Fibroblast of pulmonary artery (primary cell): ENCODE measurements around the gene NR2C2.

ENCODE experiments used
- DNase-seq: peaks from one replicate; pipeline ENCODE4 v3.0.0-alpha.2; 2010; ENCODE audit warnings: low read depth
- H3K4me3 ChIP-seq: replicated peaks from 2 replicates; pipeline ENCODE4 v1.5.1; 2011; ENCODE audit warnings: low read depth, mild to moderate bottlenecking, control low read depth, low read length, moderate library complexity
- TF ChIP-seq, protein P1 (sequence below): IDR thresholded peaks from 2 replicates; pipeline ENCODE4 v1.5.1; 2011; ENCODE audit warnings: mild to moderate bottlenecking, control low read depth, low read length, inconsistent platforms; ENCODE audit errors: missing control alignments

NR2C2 gene

DNA sequence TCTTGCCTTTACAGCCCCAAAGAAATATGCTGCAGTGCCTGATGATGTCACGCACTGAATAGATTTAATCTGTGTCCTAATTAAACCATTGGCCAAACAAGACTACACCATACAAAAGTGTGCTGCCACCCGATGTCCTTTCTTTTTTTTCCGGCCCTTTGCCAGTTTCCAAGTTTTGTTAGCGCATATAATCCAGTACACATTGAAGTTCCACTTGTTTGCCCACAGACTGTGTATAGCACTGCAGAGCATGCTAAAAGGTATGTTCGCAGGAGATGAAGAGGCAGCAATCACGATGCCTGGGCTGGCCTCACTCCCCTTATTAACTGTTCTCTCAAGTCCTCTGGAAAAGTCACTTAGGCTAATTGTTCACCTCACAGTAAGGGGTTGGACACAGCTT, 90.9 kb downstream of the NR2C2 start:
- DNase-seq = no peak
- no peak overlapping the region for H3K4me3 ChIP-seq
- TF ChIP-seq, protein P1, sequence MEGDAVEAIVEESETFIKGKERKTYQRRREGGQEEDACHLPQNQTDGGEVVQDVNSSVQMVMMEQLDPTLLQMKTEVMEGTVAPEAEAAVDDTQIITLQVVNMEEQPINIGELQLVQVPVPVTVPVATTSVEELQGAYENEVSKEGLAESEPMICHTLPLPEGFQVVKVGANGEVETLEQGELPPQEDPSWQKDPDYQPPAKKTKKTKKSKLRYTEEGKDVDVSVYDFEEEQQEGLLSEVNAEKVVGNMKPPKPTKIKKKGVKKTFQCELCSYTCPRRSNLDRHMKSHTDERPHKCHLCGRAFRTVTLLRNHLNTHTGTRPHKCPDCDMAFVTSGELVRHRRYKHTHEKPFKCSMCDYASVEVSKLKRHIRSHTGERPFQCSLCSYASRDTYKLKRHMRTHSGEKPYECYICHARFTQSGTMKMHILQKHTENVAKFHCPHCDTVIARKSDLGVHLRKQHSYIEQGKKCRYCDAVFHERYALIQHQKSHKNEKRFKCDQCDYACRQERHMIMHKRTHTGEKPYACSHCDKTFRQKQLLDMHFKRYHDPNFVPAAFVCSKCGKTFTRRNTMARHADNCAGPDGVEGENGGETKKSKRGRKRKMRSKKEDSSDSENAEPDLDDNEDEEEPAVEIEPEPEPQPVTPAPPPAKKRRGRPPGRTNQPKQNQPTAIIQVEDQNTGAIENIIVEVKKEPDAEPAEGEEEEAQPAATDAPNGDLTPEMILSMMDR = no peak

DNA sequence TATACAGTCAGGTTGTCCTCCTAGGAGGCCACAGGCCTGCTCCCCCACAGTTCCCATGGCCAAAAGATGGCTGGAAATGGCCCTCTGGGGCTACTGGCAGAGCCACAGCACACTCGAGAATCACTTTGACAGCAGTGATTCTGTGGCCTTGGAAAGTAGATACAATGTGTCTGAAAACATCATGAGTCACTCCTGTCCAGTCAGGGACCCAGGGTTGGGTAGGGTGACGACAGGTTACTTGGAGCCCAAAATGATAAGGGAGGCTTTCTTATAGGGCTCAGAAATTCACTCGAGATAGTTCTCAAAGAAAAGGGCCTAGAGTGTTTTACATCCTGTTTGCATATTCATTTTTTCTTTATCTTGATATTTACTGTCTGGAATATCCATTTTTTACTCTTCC, 93.5 kb downstream of the NR2C2 start:
- peak; percentile 14 for DNase-seq
- no peak overlapping the region for H3K4me3 ChIP-seq
- TF ChIP-seq, protein P1 = no peak

DNA sequence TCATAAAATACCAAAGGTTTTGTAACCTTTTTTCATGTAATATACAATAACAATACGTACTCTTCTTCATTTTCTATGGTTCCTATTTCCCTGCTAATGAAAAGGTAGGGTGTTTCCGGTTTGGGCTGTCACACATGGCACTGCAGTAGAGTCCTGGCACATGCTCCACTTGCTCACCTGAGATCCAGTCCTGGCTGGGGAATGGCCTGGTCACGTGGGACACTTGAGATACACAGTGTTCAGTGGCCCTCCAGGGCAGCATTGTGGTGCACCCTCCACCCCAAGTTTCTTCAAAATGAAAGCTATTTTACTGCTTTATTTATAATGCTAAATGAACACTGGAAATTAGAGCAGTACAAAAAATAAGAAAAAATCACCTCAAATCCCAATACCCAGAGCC, 94.6 kb downstream of the NR2C2 start:
- DNase-seq = no peak
- no peak overlapping the region for H3K4me3 ChIP-seq
- TF ChIP-seq, protein P1 = no peak

DNA sequence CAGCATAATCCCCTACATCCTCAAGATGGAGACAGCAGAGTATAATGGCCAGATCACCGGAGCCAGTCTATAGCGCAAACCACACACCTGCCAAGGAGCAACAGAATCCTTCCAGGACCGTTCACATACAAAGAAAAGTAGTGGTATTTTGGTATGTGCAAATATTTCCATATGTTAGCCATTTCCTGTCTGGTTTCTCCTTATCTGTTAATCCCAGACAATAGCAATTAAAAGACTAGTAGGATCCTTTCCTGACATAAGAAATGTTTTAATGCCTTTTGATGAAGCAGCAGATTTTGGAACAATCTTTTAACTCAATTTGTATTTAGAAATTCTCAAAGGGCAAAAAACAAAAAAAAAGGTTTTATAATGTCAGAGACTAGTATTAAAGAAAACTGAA, 95.6 kb downstream of the NR2C2 start:
- TF ChIP-seq, protein P1 = no peak
- DNase-seq = peak; percentile 39
- H3K4me3 ChIP-seq = no peak overlapping the region

DNA sequence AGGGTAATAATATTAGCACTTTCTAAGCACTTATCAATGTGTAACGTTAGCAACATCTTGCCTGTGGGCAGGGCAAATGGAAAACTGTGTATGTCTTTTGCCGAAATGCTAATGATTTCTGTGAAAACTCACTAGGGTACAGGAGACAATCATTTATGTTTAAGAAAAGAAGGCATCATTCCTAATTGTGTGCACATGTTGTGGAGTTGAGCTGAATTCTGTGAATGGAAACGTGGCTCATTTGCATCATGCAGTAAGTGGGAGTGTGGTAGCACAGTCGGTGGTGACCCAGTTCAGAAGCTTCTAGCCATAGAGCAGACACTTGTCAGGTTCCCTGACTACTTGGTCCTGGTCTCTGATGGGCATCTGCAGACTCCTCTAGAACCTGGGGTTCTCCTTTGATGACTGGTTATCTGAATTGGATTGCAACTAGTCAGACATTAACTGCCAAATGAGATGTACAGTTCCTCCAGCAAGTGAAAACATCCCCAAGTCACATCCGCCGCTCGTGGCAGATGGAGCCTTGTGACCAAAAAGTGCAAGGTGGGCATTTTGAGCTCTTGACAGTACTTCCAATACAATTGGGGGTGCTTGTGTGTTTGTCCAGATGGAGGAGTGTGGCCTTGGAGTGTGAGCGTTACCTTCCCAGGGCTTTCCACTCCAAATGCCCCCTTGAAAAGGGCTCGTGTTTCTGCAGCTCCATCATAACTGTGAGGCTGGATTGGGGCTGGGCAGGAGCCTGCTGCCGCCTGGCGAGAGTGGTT, 96.2 kb downstream of the NR2C2 start:
- TF ChIP-seq, protein P1 = no peak
- H3K4me3 ChIP-seq = no peak overlapping the region
- DNase-seq = no peak

DNA sequence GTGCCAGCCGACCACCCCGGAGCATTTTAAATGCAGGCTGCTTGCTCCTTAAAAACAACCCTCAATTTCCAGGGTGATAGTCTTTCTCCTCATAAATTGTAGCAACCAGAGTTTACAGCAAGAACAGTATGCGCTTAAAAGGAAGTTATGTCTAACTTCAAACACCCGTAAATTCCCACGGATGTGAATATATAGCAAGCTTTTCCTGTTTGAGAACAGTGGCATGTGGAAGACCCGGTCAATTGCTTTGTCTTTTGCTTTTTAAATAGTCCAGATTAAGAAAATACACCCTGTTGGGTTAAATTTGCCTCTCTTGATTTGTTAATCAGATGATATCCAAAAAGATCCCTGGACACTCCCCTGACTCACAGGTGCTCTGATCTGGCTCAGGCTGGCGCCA, 96.9 kb downstream of the NR2C2 start:
- no peak for DNase-seq
- H3K4me3 ChIP-seq = no peak overlapping the region
- TF ChIP-seq, protein P1 = no peak

DNA sequence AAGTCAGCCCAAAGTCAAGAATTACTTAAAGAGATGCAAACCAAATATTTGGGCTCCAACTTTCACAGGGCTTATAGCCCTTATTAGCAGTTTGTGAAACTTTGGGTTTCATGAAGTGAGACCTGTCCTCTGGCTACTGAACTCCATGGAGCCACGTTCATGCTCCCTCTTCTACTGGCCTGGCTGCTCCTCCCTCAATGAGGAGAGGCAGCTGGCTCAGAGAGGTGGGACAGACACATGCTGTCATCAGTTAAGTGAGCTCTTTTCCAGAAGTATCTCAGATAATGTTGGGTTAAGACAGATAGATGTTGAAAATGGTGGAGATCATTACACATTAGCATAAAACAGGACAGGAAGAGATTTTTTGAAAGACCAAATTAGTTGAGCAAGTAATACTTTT, 98.3 kb downstream of the NR2C2 start:
- DNase-seq = no peak
- TF ChIP-seq, protein P1 = no peak
- H3K4me3 ChIP-seq = no peak overlapping the region
